SKM-1 (cell line): Measurements from ENCODE around the gene HCN1.
A peak's percentile ranks its signal among the peaks of the same experiment; 100 is the strongest.
"Not testable (repeated sequence)": the region's sequence is repeated elsewhere in the genome, so short reads cannot be mapped to it uniquely, and the experiment has no call there.

Experiments
- DNase-seq: peaks from one replicate; lab custom pipeline; 2025; ENCODE audit not compliant: unreplicated experiment; lab: John Stamatoyannopoulos, UW

The HCN1 gene

DNA sequence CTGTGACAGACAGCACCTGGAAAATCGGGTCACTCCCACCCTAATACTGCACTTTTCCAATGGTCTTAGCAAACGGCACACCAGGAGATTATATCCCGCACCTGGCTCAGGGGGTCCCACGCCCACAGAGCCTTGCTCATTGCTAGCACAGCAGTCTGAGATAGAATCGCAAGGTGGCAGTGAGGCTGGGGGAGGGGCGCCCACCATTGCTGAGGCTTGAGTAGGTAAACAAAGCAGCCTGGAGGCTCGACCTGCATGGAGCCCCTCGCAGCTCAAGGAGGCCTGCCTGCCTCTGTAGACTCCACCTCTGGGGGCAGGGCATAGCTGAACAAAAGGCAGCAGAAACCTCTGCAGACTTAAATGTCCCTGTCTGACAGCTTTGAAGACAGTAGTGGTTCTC, 383.6 kb downstream of the HCN1 start:
- DNase-seq, result not testable (repeated sequence)

DNA sequence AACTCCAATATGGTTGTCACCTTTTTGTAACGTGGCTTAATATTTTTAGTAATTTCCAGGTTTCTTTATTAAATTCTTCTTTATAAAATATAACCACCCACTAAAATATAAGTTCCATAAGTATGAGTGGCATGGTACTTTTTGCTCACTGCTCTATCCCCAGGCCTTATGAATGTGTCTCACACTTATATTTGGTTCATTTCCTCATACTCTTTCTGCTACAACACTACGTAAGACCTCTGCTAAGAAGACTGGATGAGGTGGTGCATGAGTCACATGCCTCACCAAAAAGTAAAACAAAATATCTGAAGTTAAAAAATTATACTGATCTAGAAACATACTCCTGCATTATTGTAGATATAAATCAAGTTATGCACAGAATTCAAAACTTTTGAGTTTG, 400.9 kb downstream of the HCN1 start:
- no peak for DNase-seq

DNA sequence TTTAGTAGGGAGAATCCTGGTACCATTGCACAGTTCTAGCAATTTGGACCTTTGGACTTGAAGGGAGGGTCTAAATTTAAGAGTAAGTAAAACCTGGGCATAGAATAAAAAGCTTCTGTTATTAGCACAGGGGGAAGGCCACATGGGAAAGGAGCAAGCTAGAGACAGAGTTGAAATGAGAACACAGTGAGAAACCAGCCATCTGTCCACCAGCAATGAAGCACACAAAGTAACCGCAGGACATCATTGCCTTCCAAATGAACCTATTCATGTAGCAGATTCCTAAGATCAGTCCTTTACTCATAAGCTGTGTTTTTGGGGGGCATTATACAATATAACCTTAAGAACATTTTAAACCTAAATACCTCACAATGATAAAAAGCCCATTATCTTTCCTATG, 407.4 kb downstream of the HCN1 start:
- no peak for DNase-seq

DNA sequence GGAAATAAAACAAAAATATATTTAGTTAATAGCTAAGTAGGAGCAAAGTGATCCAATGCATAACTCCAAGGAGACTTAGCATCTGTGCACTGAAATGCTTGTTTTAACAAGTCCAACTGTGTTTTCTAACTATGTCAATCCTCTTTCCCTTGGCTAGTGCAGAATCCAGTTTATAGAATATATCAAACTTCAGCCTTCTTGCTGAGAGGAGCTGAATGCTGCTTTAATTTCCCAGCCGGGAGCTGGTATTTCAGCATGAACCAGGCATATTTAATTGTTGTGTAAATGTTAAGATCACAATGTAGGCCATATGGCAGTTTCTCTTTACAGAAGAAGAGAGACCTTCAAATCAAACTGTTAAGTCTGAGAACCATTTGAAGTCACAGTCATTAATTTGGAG, 411.7 kb downstream of the HCN1 start:
- DNase-seq, result no peak

DNA sequence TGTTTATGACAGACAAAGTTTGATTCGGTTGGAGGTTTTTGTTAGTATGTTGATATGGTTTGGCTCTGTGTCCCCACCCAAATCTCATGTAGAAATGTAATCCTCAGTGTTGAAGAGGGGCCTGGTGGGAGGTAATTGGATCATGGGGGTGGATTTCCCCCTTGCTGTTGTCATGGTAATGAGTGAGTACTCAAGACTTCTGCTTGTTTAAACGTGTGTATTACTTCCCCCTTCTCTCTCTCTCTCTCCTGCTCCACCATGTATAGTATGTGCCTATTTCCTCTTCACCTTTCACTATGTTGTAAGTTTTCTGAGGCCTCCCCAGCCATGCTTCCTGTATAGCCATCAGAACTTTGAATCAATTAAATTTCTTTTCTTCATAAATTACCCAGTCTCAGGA, 415.1 kb downstream of the HCN1 start:
- DNase-seq, result peak; percentile 39

DNA sequence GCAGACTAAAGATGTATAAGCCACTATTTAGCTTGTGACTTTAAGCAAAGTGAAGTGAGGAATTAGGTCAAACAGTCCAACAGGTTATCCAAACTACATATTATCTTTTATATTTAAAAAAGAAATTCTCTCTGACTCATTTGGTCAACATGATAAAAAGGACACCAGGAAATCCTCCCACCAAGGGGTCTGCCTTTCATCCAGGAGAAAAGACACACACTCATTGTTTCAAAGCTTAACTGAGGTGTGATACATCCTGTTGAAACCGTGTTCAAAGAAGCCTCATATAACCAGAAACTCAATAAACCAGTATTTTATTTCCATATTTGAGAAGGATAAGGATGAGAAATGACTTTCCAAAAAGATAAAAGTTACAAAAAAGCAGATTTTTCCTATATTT, 417.1 kb downstream of the HCN1 start:
- DNase-seq, result no peak

DNA sequence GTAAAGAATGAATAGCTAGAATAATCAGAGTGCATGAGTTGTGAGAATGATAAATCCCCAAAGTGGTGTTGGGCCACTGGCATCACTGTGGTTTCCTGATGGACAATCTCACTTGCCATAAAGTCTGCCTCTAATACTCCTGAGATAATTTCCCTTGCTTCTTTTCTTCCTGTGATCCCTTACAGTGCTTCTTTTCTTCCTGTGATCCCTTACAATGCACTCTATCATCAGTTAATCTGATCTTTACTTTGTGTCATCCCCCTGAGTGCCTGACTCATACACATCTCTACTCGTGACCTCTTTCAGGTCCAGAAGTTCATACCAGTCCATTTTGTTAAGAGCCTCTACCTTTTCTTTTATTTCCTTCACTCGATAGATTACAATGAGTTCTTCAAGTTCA, 418.3 kb downstream of the HCN1 start:
- no peak for DNase-seq

DNA sequence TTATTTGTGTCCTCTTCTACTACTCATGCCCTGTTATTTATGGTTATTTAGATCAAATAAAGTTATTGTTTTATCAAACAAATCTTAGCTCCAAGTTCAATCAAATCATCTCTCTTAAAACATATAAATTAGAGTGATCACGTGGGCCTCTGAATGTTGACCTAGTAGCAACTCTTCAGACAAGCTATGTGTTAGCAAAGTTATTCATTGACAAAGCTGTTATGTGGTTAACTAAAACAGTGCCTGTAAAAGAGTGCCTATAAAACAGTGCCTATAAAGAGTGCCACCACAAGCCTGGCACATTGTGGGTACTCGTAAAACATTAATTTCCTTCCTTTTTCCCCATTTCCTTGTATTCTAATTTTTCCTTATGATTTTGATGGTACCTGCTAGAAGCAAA, 421.9 kb downstream of the HCN1 start:
- no peak for DNase-seq

DNA sequence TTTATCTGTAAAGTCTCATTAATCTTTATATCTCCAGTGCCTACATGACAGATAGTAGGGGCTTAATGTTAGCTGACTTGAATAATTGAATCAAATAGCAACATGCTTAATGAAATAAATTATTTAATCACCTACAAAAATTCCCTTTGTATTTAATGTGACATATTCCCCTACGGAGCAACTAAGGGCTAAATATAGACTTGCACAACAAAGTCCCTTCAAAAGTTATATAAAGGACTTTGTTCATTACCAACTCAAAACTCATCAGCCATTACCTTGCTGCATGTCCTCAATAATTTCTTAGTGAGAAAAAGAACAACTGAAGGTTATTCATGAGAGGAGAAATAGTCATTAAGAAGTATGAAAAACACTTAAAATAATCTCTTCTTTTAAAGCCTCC, 424.6 kb downstream of the HCN1 start:
- DNase-seq, result no peak

DNA sequence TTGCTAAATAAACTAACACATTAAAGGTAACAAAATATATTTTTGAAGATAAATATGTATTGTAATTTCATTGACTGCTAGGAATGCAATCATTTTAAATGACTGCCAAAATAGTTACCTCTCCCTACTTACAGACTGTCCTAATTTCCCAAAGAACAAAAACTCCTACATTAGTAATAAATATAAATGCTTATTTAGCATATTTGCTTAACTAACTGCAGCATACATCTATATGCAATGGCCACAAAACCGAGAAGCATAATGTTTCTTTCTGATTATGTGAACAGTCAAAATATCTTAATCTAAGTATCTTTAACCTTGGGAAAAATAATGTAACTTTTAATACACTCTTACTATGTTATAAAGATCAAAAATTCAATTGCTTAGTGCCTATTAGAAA, 431.7 kb downstream of the HCN1 start:
- DNase-seq, result no peak

DNA sequence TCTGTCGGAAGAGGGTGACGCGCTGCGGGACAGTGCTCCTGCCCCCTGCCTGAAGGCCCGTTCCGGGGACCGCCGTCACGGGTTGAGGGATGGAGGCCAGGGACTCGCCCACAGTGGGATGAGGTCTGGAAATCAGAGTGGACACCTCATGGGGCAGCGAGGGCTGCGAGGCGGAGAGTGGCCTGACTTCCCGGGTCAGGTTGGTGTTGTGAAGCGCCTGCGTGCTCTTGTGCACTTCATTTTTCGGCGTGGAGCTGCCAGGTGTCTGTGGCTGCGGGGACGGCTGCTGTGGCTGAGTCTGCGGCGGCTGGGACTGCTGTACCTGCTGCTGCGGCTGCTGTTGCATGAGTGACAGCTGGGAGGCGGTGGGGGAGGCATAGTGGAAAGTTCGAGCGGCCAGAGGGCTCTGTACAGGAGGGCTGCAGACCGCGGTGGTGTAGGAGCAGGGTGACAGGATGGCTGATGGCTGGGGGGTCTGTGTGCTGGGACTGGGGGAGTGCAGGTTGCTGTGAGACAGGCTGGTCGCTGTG, 434.1 kb downstream of the HCN1 start:
- DNase-seq, result no peak

DNA sequence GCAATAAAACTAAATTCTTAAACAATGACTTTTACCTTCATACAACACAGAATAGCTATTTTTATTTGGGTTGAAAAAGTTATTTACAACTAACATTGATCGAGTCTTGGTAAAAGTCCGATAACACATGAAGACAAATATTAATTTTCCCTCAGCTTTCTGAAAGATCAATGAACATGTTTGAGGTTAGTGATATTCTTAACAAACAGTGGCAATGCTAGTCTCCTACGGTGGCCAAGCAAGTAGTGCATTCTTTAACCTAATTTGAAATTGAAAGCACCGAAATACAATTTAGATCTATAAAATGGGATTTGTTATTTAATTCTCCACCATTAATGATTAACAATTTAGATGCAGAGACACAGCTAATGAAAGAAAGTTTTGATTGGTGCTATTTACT, 435.1 kb downstream of the HCN1 start:
- DNase-seq, result no peak

DNA sequence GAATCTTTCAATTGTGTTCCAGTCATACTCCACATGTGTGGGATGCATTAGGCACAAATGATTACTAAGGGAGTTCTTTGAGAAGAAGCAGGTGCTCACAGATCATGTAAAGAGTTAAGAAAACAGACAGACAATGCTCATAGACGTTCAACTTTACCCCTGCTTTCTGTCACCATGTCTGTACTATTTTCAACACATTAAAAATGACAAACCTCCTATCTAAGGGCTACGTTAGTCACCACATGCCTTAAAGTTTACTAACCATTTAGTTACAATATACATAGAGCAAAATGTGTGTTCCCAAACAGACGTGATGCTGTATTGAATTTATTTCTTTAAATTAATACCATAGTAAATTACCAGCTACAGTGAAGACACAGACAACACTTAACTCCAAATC, 435.9 kb downstream of the HCN1 start:
- no peak for DNase-seq

DNA sequence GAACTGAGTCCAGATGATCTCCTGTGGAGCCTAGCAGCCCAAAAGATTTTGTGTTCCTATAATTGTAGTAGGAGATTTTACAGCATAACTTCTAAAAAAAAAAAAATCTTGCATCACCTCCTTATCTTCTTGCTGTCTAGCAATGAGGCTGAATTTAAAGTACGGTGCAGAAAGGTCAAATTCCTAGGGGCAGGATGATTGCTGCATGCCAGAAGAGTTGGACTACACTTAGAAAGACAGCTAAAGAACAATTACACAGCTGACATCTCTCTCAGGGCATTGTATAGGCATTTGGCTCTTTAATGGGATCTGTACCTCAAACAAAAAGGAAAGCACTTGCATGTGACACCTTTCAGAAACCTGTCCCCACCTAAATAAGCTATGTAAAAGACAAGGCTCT, 443.2 kb downstream of the HCN1 start:
- DNase-seq, result no peak

DNA sequence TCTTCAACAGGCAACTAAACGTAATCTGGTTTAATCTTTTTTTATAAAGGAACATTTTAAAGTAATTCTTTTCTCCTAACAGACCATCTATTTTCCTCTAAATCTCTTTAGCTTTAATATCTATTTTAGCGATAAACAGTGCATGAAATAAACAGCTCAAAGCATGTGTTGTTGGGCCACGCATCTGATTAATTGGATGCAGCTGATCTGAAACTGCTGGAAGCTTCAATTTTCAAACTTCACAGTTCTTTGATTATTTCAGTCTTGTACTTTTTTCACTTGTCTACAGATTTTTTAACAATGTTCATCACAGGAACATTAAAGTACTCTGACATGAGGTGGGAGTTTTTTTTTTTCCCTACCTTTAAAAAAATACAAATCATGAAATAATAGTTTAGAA, 443.6 kb downstream of the HCN1 start:
- no peak for DNase-seq

DNA sequence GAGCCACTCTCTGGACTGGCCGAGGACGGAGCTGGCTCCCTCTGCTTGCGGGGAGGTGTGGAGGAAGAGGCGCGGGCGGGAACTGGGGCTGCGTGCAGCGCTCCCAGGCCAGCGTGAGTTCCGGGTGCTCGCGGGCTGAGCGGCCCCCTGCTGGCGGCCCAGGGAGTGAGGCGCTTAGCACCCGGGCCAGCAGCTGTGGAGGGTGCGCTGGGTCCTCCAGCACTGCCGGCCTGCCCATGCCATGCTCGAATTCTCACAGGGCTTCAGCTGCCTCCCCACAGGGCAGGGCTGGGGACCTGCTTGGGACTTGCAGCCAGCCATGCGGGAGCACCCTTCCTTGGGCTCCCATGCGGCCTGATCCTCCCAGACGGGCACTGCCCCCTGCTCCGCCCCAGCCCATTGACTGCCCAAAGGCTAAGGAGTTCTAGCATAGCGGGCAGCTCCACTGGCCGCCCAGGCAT, 470.6 kb downstream of the HCN1 start:
- no peak for DNase-seq

DNA sequence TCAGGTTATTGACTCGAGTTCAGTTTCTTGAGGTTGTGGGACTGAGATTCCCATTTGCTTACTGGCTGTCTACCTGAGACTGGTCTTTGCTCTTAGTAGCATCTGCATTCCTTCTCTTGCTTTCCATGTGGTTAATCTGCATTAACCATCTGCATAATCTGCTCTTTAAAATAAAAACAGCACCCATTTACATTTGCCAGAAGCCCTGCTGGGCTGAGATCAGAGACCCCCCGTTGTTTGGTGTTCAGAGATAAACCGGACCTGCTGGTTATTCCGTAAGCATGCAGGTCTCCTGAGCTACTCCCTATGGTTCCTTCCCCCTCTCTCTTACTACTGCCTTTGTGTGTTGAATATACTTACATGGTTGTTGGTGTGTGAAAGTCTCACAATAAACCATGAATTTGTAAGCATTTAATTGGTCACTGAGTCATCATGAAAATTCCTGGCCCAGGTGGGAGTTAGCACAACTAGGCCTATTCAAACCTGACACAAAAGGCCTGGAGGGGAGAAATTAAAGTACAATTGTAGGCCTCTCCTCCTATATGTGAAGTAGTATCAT, 490.7 kb downstream of the HCN1 start:
- DNase-seq, result no peak
